ENCODE data around the gene RNF112. TPM values are rescaled to one million over a fixed set of nuclear protein-coding genes. Genes with fewer than 3 reads are reported as not detected.

Gene RNF112
- total RNA-seq (1 to 10 TPM in 1 of 6 donors, under 1 TPM in 5; 0.34 to 1.2 (median 0.46) TPM), polyA plus RNA-seq (1 to 10 TPM; 1.2 to 3.0 TPM)

GRCh38 chr17:19410875-19411620 lies at the start of gene RNF112:
Gene RNF112 (plus strand): TSS chr17:19411232. CDS start chr17:19411409, 177 bp downstream.
- H3K4me3 ChIP-seq = no peak within 1 kb of the TSS
- intact Hi-C loops (cut with DNase I) = loop anchor here in 1 of 3 donors (10.0 kb wide), 1 partner anchor 46 kb away; the partner anchor contains the start of gene B9D1
- no peaks in the 10 kb centered on the region for H3K36me3 ChIP-seq
- no peak within 1 kb of the TSS for H3K27ac ChIP-seq
- TF ChIP-seq CTCF (IDR thresholded peaks at IDR 0.05) = no peak
- FAIRE-seq (no peak), DNase-seq (no peak), ATAC-seq (no peak)
- H3K4me1 ChIP-seq = no peaks in the 10 kb centered on the region
- WGBS, 2 donors = 13 to 16% methylated on average over 23 of the region's 23 CpGs
- H3K27me3 ChIP-seq = no peaks in the 10 kb centered on the region
- no peaks in the 10 kb centered on the region for H3K9me3 ChIP-seq

GRCh38 chr17:19361326-19361725 lies 49.7 kb upstream of the RNF112 start:
- ATAC-seq (no peak), FAIRE-seq (no peak), DNase-seq (peak in 1 of 6 donors; percentile 32)
- Histone ChIP-seq H3K4me1 (peaks cover 0 to 5% (median 0%) of the 10 kb centered on the region in 3 donors), H3K4me3 (peak overlapping the region in 2 of 4 donors; percentile 76 to 85), H3K36me3 (no peaks in the 10 kb centered on the region), H3K27ac (no peak overlapping the region), H3K9me3 (no peaks in the 10 kb centered on the region), H3K27me3 (no peaks in the 10 kb centered on the region)
- WGBS, 2 donors = 66 to 72% methylated on average over 6 of the region's 6 CpGs
- no peak for TF ChIP-seq CTCF (IDR thresholded peaks at IDR 0.05)
- intact Hi-C loops (cut with DNase I) = loop anchor here in 2 of 3 donors (10.0 kb wide), 3 partner anchors 53 to 403 kb away; partner anchors contain the start of gene RNF112 (in 1 of the 2)

- no peak for FAIRE-seq
- no peak for TF ChIP-seq CTCF (IDR thresholded peaks at IDR 0.05)
- no peak for DNase-seq
- intact Hi-C loops (cut with DNase I) = loop anchor here in 2 of 3 donors (10.0 kb wide), 3 partner anchors 53 to 403 kb away; partner anchors contain the start of gene RNF112 (in 1 of the 2)
- Histone ChIP-seq H3K4me1 (peaks cover 0 to 5% (median 0%) of the 10 kb centered on the region in 3 donors), H3K36me3 (no peaks in the 10 kb centered on the region), H3K27me3 (no peaks in the 10 kb centered on the region), H3K27ac (peak overlapping the region; percentile 81 to 88 (median 86)), H3K4me3 (peak overlapping the region; percentile 51 to 93 (median 80)), H3K9me3 (no peaks in the 10 kb centered on the region)
- WGBS, 2 donors = 5 to 8% methylated on average over 16 of the region's 16 CpGs
- ATAC-seq = no peak
Observed at GRCh38 chr17:19361944-19362276, 49.1 kb upstream of the RNF112 start.

GRCh38 chr17:19362277-19363113 lies 48.5 kb upstream of the RNF112 start, which contains the start of gene B9D1:
Gene B9D1 (minus strand): TSS chr17:19362723. CDS start chr17:19362569, 154 bp downstream.
- peak within 1 kb of the TSS; percentile 81 to 88 (median 86) for H3K27ac ChIP-seq
- intact Hi-C loops (cut with DNase I) = loop anchor here in 2 of 3 donors (10.0 kb wide), 3 partner anchors 52 to 402 kb away; partner anchors contain the start of gene RNF112 (in 1 of the 2)
- peaks cover 0 to 5% (median 0%) of the 10 kb centered on the region in 3 donors for H3K4me1 ChIP-seq
- WGBS, 2 donors = 0% methylated on average over 81 to 83 of the region's 83 CpGs
- no peaks in the 10 kb centered on the region for H3K9me3 ChIP-seq
- no peaks in the 10 kb centered on the region for H3K27me3 ChIP-seq
- TF ChIP-seq CTCF (IDR thresholded peaks at IDR 0.05) = peak; percentile 92 to 98 (median 96)
- FAIRE-seq (no peak), ATAC-seq (peak; percentile 95 to 98 (median 97)), DNase-seq (peak; percentile 91 to 99 (median 98))
- H3K36me3 ChIP-seq = no peaks in the 10 kb centered on the region
- peak within 1 kb of the TSS; percentile 51 to 93 (median 80) for H3K4me3 ChIP-seq

All from pancreas (tissue), 10 donors.